Measurements from ENCODE around the gene ELK4.

ELK4 gene

DNA sequence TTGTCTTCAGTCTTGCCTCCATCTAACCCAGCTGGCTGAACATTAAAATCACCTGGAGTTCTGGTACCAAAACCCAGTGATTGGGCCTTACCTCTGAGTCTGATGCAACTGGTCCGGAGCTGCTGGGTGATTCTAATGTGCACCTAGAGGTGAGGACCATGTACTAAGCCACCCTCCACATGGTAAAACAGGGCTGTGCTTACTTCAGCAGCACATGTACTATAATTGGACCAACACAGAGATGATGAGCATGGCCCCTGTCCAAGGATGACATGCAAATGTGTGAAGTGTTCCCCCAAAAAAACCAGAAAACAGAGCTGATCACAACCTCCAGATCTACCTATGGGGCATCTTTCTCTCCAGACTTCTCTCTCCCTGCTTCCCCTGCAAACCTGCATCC, 37.0 kb downstream of the ELK4 start:
- no peak for DNase-seq

DNA sequence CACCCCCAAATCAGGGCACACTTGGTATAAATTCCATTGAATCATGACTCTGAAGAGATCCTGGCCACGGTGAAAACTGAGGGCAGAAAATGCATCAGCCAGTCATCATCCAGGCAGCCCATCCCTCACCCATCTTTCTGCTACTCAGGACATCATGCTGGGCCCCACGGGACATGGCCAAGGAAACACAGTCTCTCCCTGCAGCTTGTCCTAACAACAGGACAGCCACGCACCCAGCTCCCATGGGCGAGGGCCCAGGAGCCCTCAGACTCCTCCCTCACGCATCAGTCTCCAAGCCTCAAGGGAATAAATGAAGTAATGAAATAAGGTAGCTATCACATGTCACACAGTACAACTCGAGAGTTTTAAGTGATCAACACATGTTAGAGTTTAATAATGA, 37.8 kb downstream of the ELK4 start:
- DNase-seq, result no peak

DNA sequence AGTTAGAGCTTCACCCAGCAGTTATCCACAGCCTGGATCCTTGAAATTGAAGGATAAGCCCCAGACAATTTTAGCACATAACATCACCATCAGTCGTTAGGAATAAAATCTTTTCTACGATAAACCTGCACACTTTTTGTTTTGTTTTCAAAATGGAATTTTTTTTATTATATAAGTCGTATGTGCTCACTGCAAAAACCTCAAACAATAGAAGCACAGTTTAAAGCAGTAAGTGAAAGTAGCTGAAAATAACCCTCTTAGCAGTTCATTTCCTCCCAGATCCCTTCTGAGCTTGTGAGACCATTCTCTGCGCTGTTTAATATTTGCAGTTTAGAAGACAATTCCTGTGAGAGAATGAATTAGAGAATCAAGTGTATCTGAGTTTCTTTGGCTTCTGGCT, 38.3 kb downstream of the ELK4 start:
- no peak for DNase-seq

DNA sequence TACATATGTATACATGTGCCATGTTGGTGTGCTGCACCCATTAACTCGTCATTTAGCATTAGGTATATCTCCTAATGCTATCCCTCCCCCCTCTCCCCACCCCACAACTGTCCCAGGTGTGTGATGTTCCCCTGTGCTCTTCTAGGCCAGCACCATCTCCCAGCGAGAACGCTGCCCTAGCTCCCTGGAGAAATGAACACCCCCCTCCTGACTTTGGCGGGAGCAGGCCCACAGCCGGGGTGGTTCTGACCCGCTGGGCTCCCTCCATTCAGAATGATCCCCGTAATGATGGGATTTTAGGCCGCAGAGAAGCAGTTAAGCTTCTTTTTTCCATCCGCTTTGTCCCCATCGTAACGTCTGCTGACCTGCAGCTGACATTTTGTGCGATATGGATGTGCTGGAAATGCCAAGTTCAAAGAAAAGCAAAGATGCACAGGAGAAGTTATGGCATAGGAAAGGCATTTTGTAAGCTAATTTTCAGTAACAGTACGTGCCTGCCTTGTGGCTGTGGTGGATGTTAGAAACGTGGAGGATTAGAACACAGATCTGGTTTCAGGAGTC, 39.3 kb downstream of the ELK4 start:
- no peak for DNase-seq

DNA sequence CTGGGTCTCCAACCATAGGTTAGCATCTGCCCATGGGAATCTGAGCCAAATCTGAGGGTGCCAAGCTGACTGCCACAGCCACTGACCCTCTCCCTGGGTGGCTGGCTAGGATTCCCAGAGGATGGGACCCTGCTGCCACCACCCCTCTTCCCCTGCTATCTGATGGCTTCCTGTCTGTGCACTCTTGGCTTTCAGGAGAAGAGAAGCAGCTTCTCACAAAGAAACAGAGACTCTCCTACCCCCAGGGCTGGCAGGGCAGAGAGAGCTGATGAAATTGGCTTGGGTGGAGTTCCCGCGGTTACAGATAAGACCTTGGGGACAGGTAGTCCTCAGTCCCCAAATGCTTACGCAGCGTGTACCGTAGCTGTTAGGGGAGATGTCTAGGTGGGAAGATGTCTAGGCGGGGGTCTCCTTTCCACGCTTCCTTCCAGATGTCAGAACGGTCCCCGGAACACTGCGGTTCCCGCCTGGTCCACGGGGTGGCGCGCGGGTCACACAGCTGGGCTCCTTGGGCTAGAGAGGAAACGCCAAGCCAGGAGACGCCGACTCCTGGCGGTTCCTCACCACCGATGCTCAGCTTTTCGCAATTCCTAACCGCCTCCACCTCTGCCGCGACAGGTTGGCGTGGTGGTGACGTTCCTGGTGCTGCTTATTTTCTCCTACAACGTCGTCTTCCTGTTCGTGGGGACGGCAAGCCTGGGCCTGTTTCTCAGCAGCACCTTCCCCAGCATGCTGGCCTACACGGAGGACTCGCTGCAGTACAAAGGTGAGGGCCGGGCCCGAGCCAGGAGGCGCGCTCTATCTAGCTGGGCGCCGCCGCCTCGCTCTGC, 40.1 kb downstream of the ELK4 start:
- DNase-seq, result peak; percentile 90

DNA sequence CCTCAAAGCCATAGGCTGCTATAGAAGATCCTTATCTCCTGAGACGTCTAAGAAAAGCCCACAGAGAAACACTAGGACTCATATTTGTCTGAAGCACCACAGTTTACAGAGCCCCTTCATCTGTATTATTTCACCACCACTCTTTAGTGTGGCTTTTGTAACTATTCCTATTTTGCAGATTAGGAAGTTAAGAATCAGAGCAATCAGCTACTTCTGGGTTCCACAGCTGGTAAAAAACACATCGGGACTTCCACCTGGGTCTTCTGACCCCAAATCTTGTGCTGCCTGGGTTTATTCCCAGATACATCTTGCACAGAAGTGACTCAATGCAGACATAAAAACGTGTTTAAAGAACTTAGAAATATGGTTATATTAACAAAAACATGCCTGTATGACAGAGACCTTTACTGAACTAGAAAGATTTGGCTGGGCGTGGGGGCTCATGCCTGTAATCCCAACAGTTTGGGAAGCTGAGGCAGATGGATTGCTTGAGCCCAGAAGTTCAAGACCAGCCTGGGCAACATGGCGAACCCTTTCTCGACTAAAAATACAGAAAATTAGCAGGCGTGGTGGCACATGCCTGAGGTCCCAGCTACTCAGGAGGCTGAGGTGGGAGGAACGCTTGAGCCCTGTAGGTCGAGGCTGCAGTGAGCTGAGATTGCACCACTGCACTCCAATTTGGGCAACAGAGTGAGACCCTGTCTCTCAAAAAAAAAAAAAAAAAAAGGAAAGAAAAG, 40.9 kb downstream of the ELK4 start:
- DNase-seq, result no peak

DNA sequence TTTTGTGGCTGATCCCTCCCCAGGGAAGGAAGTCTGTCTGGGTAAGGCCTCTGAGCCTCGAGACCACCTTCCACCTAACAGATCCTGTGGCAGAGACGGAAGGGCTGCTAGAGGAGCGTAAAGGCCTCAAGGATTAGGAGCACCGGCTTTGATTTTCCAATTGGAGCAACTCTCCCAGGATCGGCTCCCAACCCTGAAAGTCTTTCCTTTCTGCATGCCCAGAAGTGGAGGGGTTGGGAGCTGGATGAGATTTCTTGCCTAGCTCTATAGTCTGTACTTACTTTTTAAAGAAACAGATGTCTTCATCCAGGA, 41.4 kb downstream of the ELK4 start:
- DNase-seq, result no peak

DNA sequence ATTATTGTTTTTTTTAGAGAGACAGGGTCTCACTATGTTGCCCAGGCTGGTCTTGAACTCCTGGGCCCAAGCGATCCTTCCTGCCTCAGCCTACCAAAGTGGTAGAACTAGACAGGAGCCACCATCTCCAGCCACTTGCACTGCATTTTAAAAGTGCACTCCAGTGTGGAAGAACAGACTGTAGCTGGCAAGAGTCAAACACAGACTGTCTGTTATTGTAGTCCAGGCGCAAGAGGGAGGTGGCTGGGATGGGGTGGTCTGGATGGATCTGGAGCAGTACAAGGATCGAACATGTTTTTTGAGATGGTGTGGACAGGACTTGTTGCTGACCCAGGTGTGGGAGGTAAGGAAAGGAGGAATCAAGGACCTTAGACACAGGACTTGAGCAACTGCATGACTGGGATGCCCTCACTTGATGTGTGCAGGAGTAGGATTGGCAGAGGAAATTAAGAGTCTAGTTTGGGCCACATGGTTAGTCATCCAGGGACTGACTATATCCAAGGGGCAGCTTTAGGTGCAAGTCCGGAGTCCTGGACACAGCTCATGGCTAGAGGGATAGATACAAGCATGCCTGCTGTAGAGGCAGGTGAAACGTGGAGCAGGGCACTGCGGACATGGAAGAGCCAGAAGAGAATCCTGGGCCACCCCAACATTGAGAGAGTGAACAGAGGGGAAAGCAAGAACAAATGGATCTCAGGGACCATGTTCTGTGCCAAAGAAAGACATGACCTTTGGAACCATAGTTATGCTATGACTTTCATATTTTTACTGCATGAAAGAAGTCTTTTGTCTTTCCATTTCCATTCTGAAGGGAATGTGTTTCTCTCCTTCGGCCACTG, 42.0 kb downstream of the ELK4 start:
- no peak for DNase-seq

DNA sequence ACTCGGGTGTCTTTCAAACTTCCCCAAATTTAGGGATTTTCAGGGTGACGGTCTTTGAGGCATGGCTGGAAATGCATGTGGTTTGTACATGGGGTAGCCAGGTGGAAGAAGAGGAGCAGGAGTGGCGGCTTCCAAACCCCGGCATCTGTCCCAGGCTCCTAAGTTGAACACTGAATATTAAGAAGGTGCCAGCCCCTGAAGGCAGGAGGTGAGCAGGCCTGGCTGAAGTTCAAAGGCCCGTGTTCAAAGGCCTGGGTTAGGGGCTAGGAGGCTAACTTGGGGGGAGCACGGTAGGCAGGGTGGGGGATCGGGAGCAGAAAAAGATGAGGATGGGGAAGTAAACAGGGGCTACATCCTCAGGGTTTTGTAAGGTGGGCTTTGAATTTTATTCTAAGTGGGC, 42.8 kb downstream of the ELK4 start:
- no peak for DNase-seq

DNA sequence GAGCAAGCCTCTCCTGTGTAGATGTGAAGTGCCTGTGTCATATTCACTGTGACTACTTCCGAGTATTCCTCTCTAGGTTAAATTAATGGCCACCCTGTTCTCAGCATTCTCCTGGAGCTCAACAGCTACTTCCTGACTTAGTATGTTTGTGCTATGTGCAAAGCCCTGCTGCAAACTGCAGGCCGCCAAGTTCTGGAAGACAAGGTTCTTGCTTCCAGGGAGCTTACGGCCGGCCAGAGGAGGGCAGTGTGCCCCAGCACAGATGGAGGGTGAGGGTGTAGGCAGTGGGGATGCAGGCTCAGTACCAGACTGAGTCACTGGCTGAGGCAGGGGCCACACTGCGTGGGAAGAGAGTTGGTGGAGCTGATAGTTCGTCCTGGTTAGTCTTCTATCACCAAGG, 43.2 kb downstream of the ELK4 start:
- DNase-seq, result no peak

DNA sequence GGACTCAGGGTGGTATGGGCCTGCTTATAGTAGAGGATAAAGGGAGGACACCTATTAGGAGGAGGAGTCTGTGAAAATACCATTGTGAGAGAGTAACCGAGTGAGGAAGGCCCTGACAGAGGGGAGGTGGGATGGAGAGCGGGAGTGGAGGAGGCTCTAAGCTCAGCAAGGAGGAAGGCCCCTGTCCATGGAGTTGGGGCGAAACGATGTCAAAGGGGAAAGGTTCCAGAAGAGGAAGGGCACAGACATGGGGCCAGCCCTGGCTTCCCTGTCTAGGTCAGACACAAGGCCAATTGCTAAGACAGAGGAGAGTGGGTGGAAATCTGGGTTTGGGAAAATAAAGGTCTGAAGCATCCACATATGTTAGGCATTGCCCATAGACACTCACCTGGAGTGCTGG, 44.2 kb downstream of the ELK4 start:
- DNase-seq, result no peak

DNA sequence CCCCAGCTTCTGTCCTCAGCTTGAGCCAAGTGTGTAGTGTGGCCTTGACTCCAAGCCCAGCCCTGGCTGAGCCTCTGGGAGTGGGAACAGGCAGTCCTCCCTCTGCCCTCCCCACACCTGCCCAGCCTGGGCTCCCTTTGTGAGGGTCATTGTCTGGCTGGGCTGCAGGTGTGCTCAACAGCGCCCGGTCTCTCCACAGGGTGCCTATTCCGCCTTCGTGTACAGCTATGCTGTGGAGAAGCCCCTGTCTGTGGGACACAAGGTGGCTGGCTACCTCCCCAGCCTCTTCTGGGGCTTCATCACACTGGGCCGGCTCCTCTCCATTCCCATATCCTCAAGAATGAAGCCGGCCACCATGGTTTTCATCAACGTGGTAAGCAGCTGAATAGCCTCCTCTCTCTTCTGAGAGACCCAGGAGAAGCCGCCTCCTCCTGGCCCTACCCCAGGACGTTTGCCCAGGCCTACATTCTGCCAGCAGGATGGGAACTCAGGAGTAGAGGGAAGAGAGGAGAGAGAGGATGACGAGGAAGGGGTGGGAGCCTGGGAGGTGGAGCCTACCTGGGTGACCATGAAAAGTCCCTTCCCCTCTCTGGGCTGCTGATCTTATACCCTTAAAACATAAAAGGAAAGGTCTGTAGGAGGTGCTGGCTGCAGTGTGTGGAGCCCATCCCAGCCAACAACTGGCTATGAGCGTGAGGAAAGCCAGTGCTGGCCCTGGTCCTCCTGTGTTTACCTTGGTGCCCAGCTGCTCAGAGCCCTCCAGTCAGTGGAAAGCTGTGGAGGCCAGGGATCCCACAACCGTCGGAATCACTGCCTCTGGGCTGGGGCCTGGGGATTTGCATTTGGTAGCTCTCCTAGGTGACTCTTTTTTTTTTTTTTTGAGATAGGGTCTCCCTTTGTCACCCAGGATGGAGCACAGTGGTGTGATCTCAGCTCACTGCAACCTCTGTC, 45.7 kb downstream of the ELK4 start:
- DNase-seq, result no peak

DNA sequence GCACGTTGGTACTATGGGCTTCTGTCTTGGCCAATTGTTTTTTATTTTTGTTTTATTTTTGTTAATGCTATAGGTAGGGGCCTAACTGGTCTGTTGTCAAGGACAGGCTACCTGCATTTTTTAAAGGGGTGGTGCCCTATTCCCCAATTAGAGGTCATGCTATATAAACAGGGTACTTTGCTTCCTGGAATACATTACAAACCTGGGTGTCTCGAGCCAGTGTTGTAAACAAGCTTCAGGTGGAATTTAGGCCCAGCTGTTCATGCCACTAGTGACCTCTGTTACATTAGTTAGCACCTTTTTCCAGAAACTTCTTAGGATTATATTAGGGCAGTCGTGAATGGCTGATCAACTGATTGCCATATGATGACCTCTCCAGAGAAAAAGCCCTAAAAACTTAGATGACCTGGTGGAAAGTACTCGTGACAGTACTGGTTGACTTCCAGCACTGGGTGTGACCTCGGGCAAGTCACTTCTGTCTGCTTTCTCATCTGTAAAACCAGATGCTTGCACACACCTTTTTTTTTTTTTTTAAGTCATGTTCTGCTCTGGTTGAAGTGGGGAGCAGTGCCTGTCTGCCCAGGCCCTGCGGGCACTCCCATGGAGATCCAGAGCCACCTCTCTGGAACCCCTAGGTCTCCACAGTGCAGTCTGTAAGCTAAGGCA, 46.5 kb downstream of the ELK4 start:
- no peak for DNase-seq

DNA sequence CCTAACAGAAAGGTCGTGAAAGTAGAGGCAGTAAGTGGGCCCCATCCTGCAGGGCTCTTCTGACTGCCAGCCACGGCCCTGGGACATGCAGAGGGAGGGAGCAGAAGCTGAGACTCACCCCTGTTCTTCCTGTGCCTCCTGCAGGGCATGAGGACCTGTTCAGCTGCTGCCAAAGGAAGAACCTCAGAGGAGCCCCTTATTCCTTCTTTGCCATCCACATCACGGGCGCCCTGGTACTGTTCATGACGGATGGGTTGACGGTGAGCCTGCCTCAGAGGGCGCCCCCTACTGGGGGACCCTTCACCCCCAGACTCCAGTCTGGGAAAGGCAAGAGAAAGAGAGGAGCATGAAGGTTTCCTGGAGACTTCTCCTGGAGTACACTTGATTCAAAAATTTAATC, 47.1 kb downstream of the ELK4 start:
- DNase-seq, result no peak

DNA sequence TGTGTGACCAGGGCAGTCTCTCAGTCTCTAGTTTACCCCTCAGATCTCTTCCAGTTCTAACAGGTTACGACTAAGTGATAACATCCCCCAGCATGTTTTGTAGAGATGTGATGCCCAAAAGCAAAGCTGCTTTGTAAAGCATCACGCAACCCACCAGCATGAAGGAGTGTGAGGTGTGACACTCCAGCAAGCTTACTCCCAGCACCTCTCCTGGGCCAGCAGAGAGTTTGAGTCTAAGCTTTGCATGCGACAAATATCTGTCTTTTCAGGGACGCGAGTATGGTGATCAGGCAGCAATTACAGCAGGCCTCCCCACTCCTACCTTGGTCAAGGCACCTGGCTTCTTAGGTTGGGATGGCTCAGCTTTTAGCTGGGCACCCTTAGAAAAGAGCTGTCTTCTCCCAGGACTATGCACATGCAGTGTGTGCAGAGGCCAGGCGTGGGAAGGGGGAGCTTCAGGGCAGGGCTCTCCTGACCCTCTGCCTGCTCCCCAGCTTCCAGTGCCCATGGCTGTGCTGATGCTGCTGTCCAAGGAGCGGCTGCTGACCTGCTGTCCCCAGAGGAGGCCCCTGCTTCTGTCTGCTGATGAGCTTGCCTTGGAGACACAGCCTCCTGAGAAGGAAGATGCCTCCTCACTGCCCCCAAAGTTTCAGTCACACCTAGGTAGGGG, 48.2 kb downstream of the ELK4 start:
- no peak for DNase-seq

DNA sequence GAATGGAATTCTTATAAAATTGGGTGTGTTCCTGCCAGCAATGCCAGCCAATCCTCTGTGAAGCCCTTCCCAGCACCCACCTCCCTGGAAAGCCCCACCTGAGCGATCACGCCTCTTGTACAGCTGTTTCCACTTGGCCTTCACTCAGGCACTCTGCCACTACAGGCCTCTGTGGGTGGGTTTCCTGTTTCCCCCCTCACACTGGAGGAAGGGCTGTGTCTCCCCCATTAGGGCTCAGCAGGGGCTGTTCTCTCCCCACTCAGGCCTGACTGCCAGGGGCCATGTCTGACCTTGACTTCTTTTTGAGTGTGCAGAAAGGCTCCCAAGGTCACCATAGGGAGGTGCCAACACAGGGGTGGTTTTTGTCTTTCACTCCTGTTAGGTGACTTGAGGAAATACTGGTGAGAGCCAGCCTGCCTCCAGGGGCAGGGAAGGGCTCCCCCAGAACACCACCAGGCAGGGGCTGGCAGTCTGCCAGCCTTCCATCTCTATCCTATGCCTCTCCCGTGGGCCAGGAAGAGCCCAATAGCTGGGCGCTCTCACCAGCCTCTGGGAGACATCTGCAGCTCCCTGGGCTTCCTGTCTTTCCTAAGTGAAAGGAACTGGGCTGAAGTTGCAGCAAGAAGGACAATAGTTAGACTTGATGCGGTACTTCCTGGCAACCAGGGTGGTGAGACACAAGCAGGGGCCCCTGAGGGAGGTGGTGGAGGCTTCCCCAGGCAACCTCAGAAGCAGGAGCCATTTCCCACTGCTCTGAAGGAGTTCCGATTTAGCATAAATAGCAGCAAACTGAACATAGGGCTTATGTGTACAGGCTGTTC, 49.1 kb downstream of the ELK4 start:
- DNase-seq, result no peak

DNA sequence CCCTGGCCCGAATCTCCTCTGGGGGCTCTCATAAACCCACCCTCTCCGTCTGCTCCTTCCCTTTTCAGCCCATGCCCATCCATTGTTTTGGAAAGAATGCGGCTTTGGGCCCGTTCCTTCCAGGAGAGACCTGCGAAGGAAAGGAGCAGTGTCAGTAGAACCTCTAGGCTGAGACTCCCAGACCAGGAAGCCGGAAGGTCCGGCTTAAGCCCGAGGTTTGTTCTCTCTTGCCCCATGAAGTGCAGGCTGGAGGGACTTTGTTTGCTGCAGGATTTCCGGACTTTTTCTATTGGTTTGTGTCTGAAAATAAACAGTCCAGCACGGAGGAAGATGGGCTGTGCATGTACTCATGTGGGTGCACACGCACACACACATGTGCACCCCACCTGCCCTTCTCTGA, 49.8 kb downstream of the ELK4 start:
- no peak for DNase-seq

DNA sequence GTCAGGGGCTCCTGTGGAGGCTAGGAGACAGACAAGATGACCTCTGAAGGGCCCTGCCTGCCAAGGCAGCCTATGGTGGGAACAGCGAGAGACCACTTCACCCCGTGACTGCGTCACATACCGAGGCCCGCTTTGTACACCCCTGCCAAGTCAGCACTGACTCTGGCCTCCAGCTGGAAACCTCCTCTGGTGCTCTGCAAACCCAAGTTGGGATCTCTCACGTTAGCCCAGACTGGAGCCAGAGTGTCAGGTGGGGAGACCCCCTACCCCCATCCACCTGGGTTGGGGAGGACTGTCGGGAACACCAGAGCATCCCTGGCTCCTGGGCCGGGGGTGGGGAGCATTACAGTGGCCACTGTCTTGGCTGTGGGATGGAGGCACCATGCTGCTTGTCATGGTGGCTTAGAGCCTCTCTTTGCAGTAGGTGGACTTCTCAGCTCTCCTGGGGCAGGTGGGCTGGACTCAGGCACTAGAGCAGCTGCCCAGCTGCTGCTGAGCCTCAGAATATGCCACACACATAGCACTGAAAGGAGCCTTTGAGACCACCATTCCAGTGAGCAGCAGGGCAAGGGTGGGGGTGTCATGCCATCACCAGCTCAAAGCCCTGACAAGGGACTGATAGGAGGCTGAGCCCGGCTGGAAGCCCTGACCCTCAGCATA, 50.4 kb downstream of the ELK4 start:
- DNase-seq, result no peak

DNA sequence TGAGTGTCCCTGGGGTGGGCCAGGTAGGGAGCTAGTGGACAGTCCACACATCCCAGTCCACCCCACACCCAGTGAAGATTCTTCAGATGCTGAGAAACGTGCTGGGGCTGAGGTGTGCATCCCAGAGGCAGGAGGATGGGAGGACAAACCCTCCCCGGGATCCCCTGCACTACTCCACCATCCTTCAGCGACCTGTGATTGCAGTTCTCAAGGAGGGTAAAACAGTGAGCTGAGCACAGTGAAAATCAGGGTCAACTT, 51.0 kb downstream of the ELK4 start:
- no peak for DNase-seq
